Activated CD8-positive, alpha-beta memory T cell treated with anti-CD3 and anti-CD28 coated beads, Interleukin-2, amount 50 U/mL, for 1 hour (primary cell): ENCODE results near the gene LAMC1.
"Not testable (repeated sequence)": the region's sequence is repeated elsewhere in the genome, so short reads cannot be mapped to it uniquely, and the experiment has no call there.

Experiments
- DNase-seq: peaks from one replicate; pipeline ENCODE4 v3.0.0-alpha.2; 2020; ENCODE audit errors: extremely low read depth

The LAMC1 gene

GRCh38 chr1:183148599-183148998 lies 125.4 kb downstream of the LAMC1 start:
- DNase-seq, result no peak

GRCh38 chr1:183149273-183149672 lies 126.1 kb downstream of the LAMC1 start:
- DNase-seq, result no peak

GRCh38 chr1:183150032-183150431 lies 126.8 kb downstream of the LAMC1 start:
- DNase-seq, result not testable (repeated sequence)

- no peak for DNase-seq
Measured at GRCh38 chr1:183150445-183150844, 127.2 kb downstream of the LAMC1 start.

- DNase-seq, result no peak
Measured at GRCh38 chr1:183152180-183152579, 129.0 kb downstream of the LAMC1 start.

- no peak for DNase-seq
Measured at GRCh38 chr1:183155939-183156338, 132.7 kb downstream of the LAMC1 start.

GRCh38 chr1:183159960-183160359 lies 136.7 kb downstream of the LAMC1 start:
- DNase-seq, result no peak

- DNase-seq, result no peak
Measured at GRCh38 chr1:183161391-183161790, 138.2 kb downstream of the LAMC1 start.

- no peak for DNase-seq
Measured at GRCh38 chr1:183163316-183163715, 140.1 kb downstream of the LAMC1 start.

GRCh38 chr1:183164340-183164739 lies 141.1 kb downstream of the LAMC1 start:
- no peak for DNase-seq

- DNase-seq, result no peak
Measured at GRCh38 chr1:183164963-183165362, 141.7 kb downstream of the LAMC1 start.

GRCh38 chr1:183165456-183165855 lies 142.2 kb downstream of the LAMC1 start:
- DNase-seq, result no peak

- no peak for DNase-seq
Measured at GRCh38 chr1:183166454-183166853, 143.2 kb downstream of the LAMC1 start.

- DNase-seq, result no peak
Measured at GRCh38 chr1:183167676-183168075, 144.5 kb downstream of the LAMC1 start.

GRCh38 chr1:183168308-183168707 lies 145.1 kb downstream of the LAMC1 start:
- no peak for DNase-seq

GRCh38 chr1:183173828-183174227 lies 150.6 kb downstream of the LAMC1 start:
- DNase-seq, result no peak

- no peak for DNase-seq
Measured at GRCh38 chr1:183175631-183176030, 152.4 kb downstream of the LAMC1 start.

GRCh38 chr1:183178545-183178944 lies 155.3 kb downstream of the LAMC1 start:
- no peak for DNase-seq

GRCh38 chr1:183179033-183179432 lies 155.8 kb downstream of the LAMC1 start:
- no peak for DNase-seq

- DNase-seq, result no peak
Measured at GRCh38 chr1:183180218-183180617, 157.0 kb downstream of the LAMC1 start.

- no peak for DNase-seq
Measured at GRCh38 chr1:183180634-183181056, 157.4 kb downstream of the LAMC1 start.

- no peak for DNase-seq
Measured at GRCh38 chr1:183185941-183186490, 162.8 kb downstream of the LAMC1 start, which contains the start of gene LAMC2. LAMC2 (plus strand) TSS chr1:183186264; CDS start chr1:183186353, 89 bp downstream.

GRCh38 chr1:183186841-183187240 lies 163.6 kb downstream of the LAMC1 start:
- no peak for DNase-seq

- DNase-seq, result no peak
Measured at GRCh38 chr1:183188240-183188639, 165.0 kb downstream of the LAMC1 start.
